HG03354 (cell line): ENCODE measurements around the gene SLC35C1.
"Not testable (repeated sequence)": the region's sequence is repeated elsewhere in the genome, so short reads cannot be mapped to it uniquely, and the experiment has no call there.

Experiments
- ATAC-seq: cut with Tn5 transposase; IDR thresholded peaks from one replicate; pipeline ENCODE4 v1.9.1; 2021; ENCODE audit warnings: mild to moderate bottlenecking; ENCODE audit not compliant: unreplicated experiment, poor library complexity, severe bottlenecking

Gene SLC35C1

DNA sequence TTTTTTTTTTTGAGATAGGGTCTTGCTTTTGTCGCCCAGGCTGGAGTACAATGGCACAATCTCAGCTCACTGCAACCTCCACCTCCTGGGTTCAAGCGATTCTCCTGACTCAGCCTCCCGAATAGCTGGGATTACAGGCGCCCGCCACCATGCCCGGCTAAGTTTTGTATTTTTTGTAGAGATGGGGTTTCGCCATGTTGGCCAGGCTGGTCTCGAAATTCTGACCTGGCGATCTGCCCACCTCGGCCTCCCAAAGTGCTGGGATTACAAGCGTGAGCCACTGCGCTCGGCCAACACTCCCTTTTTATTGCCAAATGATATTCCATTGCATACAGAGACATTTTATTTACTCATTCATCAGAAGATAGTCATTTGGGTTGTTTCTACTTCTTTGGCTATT is 35.3 kb downstream of the SLC35C1 start:
- not testable (repeated sequence) for ATAC-seq

DNA sequence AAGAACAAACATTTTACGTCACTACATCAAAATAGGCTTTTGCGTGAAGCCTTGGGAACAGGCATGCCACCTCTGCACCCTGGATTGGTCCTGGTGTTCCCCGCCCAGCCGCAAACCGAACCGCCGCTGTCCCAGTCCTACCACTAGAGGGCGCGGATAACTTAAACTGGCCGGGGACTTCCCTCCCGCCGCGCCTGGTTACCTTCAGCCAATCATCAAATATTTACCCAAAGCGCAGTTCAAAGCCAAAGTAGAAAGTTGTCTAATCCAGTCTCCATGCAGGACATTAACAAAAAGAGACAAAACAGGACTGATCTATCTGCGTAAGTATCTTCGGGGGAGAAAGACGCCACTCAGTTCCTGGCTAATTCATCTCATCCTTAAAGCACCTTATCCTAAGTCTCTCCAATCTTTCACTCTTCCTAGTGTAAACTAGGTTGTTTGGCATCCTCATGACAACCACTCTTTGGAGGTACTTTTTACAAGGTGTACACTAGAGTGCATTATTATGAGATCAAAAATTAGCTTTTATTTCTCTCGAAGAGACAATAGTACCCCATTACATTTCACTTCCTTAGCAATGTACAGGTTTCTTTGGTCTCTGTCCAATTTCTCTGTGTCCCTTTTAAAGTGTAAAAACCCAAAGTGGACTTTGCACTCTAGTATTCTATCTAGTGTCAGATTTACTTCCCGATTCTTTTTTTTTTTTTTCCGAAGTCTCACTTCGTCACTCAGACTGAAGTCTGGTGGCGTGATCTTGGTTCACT is 38.4 kb downstream of the SLC35C1 start:
- ATAC-seq = peak; percentile 38

DNA sequence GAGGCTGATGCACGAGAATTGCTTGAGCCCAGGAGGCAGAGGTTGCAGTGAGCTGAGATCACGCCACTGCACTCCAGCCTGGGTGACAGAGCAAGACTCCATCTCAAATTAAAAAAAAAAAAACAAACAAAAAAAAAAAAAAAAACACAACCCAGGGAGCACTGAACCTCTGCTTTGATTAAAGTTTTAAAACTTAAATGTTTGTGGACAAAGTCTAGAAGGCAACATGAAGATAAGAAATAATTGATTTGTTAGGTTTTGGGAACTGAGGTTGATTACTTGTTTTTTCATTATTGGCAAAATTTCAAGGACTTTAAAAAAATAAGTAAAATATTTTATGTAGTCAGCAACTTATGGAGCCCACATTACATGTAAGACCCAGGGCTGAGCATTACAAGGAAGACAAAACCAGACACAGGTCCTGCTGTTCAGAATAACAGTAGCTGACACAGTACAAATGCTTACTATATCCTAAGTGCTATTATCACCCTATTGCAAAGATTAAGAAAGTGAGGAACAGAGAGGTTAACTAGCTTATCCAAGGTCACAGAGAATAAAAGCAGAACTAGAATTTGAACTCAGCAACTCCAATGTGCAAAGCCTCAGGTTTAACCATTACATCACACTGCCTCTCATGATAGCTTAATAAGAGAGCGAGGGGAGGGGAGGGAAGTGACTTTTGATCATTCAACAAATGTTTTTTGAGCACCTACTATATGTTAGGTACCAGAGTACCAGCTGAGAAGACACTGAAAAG is 40.1 kb downstream of the SLC35C1 start:
- no peak for ATAC-seq

DNA sequence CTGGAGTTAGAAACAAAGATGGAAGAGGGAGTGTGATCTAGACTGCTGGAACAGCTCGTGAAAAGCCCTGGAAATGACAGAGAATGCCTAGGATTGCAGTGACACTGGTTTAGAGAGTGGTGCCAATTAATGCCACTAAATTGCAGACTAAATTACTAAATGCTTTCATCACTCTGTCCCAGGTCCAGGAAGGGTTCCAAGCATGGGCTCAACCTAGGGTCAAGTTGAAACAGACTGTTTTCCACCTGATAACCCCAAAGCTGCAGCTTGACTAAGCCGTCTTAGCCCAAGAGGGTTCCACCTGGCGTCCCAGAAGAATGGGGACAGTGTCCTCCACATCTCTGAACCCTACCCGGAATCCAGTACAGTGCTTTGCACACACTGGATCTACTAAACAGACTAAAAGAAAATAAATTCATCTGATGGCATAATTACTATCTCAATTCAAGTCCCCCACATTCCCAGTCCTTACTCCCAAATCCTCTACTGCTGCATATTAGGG is 41.3 kb downstream of the SLC35C1 start:
- no peak for ATAC-seq

DNA sequence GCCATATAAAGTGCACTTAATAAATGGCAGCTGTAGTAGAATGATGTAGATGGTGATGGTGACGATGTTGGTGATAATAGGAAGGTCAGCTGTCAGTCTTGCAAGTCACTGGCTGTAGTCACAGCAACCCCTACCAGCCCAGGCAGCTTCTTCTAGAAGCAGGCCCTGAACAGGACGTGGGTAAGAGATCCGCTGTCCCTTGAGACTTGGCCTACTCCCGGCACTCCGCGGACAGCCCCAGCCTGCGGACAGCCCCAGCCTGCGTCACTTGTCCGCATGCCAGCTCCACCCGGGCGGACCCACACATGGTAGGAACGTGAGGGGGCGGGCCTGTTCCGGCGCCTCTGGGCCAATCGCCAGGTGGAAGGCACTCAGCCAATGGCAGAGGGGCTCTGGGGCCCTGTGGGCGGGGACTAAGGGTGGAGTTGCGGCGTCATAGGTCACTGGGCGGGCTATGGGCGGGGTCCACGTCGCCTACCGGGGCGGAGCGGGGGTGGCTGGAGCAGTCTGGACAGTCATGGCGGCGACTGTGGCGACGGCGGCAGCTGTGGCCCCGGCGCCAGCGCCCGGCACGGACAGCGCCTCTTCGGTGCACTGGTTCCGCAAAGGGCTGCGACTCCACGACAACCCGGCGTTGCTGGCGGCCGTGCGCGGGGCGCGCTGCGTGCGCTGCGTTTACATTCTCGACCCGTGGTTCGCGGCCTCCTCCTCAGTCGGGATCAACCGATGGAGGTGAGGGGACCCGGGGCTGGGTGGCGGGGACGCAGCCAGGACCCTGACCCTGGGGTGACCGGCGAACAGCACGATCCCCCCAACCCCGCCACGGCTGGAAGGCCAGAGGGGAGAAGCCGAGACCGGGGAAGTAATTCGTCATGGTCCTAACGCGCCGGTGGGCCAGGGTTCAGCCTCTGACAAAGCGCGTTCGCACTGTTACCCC is 42.3 kb downstream of the SLC35C1 start, which contains the start of gene CRY2:
TSS of gene CRY2 (plus strand) at position 502 of the 937 bp plus-strand sequence. CDS start at position 518, 16 bp downstream.
- ATAC-seq = peak; percentile 90

DNA sequence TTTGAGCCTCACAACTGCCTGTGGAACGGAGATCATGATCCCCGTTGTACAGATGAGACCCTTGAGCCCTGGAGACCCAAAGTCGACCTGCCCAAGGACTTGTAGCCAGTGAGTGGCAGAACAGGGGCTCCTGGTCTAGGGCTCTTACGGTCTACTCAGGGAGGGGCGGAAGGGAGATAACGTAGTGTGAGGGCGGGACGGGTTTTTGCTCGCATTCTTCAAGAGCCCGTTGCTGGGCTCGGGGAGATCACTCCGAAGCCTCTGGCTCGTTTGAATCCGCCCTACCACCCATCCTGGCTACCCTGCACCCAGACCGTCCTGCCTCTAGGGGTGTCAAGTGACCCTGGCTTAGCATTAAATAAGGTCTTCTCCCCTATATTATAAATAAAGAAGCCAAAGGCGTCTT is 43.0 kb downstream of the SLC35C1 start:
- peak; percentile 25 for ATAC-seq

DNA sequence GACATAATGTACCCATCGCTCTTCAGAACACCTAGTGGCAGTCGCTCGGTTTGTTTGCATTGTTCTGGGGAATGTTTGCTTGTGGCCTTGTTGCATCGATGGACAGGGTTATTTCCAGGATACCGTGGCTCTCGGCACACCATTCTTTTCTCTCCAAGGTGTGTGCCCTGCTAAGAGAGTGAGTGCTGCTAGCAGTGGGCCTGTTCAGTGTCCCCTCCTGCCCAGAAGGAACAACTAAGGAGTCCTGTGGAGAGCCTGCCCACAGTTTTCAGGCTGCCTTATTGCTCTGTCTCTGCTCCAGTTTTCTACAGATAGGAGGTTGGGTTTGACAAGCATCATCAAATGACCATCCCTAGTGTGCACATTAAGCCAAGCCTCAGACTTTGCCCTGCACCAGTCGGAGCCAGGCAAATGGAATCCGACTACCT is 43.7 kb downstream of the SLC35C1 start:
- no peak for ATAC-seq

DNA sequence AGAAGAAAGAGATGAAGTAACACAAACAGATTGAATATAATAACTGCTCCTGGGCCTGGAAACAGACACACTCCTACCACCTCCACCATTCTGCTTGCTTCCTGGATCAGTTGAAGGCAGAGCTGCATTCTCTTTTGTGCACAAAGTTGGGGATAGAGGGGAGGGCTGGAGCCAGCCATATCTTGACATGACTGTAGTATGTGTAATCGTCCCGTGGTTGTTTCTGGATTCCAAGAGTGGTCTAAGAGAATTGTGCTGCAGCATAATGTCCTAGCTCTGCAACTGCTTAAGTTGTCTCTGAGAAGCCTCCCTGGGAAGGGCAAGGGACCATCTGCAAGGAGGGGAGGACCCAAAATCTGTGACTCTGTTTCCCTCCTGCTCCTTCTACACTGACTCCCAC is 45.5 kb downstream of the SLC35C1 start:
- no peak for ATAC-seq

DNA sequence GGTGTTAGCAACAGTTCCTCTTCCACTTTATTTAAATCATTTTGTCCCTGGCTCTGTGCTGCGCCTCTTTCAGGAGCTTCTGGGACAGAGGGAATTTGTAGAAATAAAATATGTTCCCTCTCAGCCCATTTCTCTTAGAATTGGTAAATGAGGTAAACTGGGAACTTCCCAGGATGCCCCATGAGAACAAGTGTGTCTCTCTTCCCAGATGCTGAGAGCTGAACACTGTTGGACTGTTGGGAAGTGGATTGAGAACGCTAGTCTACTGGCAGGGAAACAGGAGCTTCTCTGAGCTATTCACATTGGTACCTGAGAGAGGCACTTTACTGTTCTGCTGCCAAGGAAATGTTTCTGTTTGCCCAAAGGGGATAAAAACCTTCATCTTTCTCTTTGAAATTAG is 46.3 kb downstream of the SLC35C1 start:
- ATAC-seq = no peak

DNA sequence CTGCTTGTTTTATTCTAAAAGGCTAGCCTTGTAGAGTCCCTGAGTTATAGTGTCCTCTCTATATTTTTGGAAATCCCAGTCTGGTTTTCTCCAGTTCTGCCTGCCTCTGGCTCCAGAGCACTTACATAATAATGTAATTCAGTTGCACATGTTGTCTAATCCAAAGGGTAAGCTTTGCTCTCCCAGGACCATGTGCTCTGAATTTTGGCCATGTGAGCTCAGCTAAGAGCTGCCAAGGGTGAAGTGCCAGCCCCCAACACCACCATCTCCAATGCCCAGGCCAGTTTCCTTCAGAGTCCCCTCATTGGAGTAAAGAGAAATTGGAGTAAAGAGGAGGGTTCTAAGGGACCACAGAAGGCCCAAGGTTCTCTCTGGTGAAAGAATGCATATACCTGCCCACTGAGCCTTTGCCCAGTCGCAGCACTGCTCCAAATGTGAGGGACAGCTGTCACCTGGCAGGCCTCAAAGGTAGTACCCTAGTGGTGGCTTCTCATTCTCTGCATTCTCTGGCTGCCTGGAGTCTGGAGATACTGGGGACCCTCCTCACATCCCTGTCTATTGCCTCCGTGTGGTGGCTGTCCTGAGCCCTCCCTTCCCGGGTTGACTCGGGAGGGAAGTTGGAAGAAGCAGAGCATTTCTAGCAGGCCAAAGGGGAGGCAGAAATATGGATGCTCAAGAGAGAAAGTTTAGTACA is 47.2 kb downstream of the SLC35C1 start:
- peak; percentile 15 for ATAC-seq

DNA sequence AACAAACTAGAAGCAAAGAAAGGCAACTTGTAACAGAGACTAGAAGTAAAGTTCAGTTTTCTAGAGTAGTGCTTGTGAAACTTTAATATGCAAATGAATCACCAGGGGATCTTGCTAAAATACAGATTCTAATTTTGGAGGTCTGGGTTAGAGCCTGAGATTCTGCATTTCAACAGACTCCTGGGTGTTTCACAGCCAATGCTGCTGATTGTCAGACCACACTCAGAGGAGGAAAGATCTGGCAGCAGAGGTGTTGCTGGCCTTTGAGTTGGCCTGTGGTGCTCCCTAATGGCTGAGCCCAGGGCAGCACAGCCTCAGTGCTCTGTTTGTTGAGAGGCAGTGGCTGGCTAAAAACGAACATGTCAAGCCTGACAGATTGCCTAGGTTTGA is 47.8 kb downstream of the SLC35C1 start:
- peak; percentile 46 for ATAC-seq

DNA sequence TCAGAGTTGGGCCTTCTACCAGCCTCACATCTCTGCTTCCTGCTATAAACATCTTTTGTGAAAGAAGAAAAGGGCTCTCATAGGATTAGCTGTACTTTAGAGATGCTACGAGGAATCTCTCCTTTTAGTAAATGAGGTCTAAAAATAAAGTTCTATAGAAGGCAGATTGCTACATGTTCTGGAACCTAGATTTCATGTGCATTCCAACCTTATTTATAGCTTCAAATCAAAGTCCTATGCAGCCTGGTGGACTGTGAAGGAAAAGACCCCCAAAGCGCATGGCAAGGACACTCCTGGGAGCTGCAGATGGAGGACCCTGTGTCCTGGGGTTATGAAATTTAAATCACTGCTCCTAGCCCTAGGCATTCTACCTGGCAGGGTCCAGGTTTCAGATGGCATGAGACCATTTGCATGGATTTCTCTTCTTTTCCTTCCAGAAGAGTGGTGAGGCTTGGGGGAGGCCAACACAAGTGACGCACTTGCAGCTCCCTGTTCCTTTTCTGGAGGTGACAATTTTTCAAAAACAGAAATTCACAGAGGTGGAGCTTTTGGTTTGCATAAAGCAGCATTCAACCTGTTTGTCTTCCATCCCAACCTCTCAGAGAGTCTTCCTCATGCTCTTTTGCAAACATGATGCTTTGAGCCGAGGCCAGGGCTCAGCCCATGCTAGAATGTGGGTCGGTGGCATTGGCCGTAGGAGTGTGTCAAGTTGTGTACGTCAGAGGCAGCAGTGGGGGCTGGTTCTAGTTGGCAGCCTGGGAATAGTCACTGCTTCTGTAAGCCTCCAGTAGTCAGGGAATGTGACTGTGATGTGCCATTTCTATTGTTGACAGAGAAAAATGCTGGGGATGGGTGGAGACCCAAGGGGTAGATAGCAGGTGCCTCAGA is 48.6 kb downstream of the SLC35C1 start:
- no peak for ATAC-seq

DNA sequence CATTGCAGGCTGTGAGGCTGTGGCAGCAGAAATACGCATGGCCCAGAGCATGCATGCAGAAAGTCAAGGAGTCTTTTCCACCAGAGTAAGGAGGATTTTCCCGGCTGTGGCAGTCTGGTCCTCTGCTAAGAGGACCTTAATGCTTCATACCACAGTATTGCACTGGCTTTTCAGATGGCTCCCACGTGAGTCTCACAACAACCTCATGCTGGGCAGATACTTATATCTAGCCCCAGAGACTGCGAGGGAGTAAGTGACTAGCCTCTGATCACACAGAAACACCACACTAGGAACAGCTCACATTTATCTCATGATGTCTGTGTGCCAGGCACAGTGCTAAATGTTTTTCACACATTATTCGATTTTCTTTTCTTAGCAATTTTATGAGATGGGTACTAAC is 50.4 kb downstream of the SLC35C1 start:
- ATAC-seq = no peak

DNA sequence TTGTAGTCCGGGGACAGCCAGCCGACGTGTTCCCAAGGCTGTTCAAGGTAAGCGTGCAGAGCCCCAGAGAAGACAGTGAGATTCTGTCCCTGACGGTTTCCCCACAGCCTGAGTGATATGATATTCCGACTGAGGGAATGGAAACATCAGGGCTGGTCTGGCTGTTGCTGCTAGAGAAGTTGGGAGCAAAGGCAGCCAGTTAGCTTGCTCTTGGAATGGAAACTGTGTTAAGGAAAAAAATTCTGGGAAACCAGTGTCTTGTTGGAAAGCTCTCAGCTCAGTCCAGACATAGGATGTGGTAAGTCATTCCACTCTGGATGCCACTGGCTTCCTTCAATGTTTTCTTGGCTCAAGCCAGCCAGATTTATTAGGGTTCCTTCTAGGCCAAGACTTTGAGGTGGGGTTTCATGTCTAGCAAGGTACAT is 51.1 kb downstream of the SLC35C1 start:
- ATAC-seq = no peak

DNA sequence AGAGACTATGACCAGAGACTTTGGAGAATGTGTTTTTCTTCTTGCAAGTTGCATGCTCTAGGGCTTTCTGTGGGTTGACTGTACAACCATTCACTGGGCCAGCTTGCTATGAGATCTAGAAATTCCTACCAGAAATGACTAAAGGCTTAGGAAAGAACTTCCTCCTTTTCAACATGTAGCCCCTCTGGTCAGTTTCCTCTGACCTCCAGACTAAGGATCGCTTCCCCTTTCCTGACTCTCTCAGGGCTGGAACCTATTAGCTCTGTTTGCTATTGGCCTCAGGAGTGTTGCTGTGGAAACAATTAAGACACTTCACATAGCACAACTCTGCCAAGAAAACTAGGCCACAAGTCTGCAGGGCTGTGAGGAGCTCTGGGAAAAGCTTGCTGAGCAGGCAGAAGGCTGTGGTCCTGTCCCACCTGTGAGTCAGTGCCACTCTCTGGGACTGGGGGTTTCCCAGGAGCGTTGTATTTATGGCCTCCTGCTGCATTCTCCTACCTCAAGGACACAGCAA is 53.1 kb downstream of the SLC35C1 start:
- ATAC-seq = no peak

DNA sequence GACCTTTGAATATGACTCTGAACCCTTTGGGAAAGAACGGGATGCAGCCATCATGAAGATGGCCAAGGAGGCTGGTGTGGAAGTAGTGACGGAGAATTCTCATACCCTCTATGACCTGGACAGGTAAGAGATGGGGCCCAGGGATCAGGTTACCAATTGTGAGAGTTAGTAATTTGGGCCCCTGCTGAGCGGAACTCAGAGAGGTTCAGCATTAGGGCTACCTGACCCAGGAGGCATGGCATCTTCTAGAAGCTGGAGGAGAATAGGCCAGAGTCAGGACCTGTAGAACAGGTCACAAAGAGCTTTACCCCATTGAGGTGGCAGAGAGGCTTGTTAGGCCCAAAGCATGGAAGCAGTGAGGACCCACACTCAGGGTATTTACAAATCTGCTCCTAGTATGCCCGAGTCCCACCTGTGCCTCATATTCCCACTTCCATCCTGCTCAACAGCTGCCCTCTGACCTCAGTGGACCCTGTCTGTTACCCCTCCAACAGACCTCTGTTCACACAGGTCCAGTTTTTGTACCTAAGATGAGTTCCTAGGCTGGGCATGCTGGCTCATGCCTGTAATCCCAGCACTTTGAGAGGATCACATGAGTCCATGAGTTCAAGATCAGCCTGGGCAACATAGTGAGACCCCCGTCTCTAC is 53.9 kb downstream of the SLC35C1 start:
- ATAC-seq = no peak

DNA sequence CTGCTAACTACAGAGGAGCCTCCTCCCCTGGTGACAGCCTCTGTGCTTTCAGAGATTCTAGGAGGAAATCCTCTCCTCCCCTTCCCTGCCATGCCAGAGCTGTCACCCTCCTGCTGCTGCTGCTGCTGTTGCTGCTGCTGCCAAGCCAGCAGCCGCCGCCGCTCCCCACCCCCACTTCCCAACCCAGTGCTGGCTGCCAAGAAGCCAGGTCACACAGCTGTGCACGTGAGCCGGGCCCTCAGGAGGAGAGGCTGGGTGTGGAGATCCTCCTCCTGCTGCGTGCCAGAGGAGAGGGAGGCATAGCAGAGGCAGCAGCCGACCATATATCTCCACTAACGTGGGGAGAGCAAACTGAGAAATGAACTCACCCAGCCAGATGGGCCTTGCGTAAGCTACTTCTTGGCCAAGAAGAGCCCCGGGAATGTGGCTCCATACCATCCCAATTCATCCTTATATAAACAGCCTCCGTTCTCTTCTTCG is 54.8 kb downstream of the SLC35C1 start:
- no peak for ATAC-seq
